Measurements from ENCODE around the gene VPS4A. TPM values are rescaled to one million over a fixed set of nuclear protein-coding genes. Genes with fewer than 3 reads are reported as not detected.

The VPS4A gene
- total and polyA plus RNA-seq, 2 of the 4 experiments (the other 2 are of a cell fraction): 23.3 to 25.2 TPM

GRCh38 chr16:69329369-69330285 is 18.5 kb downstream of the VPS4A start:
- Histone ChIP-seq H4K8ac (ENCODE audit: low read depth in 2 of 2, low read length in 2 of 2) (peak overlapping the region; percentile 33 to 34; a peak in 1 of 4 replicates), H2AK9ac (replicated peaks; ENCODE audit: low read depth, low read length, poor library complexity) (peak overlapping the region; percentile 97), H3K23ac (ENCODE audit: low read depth, low read length) (peak overlapping the region; percentile 58), H4K5ac (ENCODE audit: low read depth, low read length) (0 out of 2 replicates have a peak overlapping the region, but pooled peaks have one; percentile 7), H3K4me3 (ENCODE audit: insufficient read depth, low read depth, low read length) (peak overlapping the region; percentile 78), H2AFZ (replicated peaks; ENCODE audit: low read length, poor library complexity) (peak overlapping the region; percentile 97), H2BK120ac (ENCODE audit: low read depth, low read length) (no peak overlapping the region), H3K9ac (ENCODE audit: low read depth, low read length) (peak overlapping the region; percentile 54), H3K9me1 (ENCODE audit: insufficient read depth, low read length) (peaks cover 10% of the 10 kb centered on the region), H2BK20ac (ENCODE audit: low read depth, low read length) (no peak overlapping the region), H3K27me3 (ENCODE audit: control insufficient read depth, insufficient read depth, low read length) (no peaks in the 10 kb centered on the region), H3K4ac (ENCODE audit: low read depth, low read length) (peak overlapping the region; percentile 67), H2BK5ac (ENCODE audit: low read depth, low read length, poor library complexity, severe bottlenecking) (peak overlapping the region; percentile 22), H3K56ac (ENCODE audit: extremely low read depth, insufficient read depth, low read length) (no peak overlapping the region; the same call in 1 of the 2 replicates), H3K4me2 (ENCODE audit: low read depth, low read length) (peak overlapping the region; percentile 91), H3K27ac (ENCODE audit: insufficient read depth, low read length) (peak overlapping the region; percentile 63), H3K14ac (replicated peaks; ENCODE audit: low read depth, low read length) (peak overlapping the region; percentile 2; the same call in 1 of the 2 replicates), H3K9me3 (ENCODE audit: control insufficient read depth, insufficient read depth, low read length) (no peaks in the 10 kb centered on the region), H2BK15ac (ENCODE audit: low read depth, low read length) (no peak overlapping the region), H4K20me1 (ENCODE audit: insufficient read depth, low read length) (peaks cover 47% of the 10 kb centered on the region), H2AK5ac (ENCODE audit: low read depth, low read length) (peak overlapping the region; percentile 84), H3K36me3 (ENCODE audit: control insufficient read depth, insufficient read depth, low read length) (peaks cover 46% of the 10 kb centered on the region), H3K18ac (ENCODE audit: low read depth, low read length) (no peak overlapping the region), H4K91ac (ENCODE audit: insufficient read depth, low read depth, low read length) (peak overlapping the region; percentile 56), H3K4me1 (ENCODE audit: control insufficient read depth, insufficient read depth, low read length) (peaks cover 12% of the 10 kb centered on the region), H3K79me1 (ENCODE audit: low read depth in 1 of 2, low read length in 2 of 2) (peaks cover 38 to 70% of the 10 kb centered on the region in 2 experiments)
- DNase-seq: no peak
- WGBS, 2 experiments (ENCODE audit: extremely low coverage in 2 of 2, insufficient read length in 1 of 2): 7% methylated on average over 53 of the region's 77 CpGs; no CpG with 5 or more reads in 1 of the 2 experiments
- intact Hi-C loops (cut with micrococcal nuclease): no loop called here
- TF ChIP-seq MAFK (IDR thresholded peaks at IDR 0.05; ENCODE audit: low read depth, low read length) (no peak), RAD21 (IDR thresholded peaks at IDR 0.05; ENCODE audit: low read length) (no peak), CHD1 (IDR thresholded peaks at IDR 0.05; ENCODE audit: low read depth, low read length) (no peak), MXI1 (IDR thresholded peaks at IDR 0.05; ENCODE audit: borderline replicate concordance, low read depth, low read length) (no peak), SMC3 (IDR thresholded peaks at IDR 0.05; ENCODE audit: low read depth, low read length) (no peak), POLR2A (IDR thresholded peaks at IDR 0.05; ENCODE audit: low read depth, low read length) (no peak), RFX5 (IDR thresholded peaks at IDR 0.05; ENCODE audit: low read depth, low read length) (no peak), MAZ (IDR thresholded peaks at IDR 0.05; ENCODE audit: borderline replicate concordance, low read depth, low read length) (no peak), NFE2L2 (IDR thresholded peaks at IDR 0.05; ENCODE audit: low read depth, low read length) (no peak), CEBPB (IDR thresholded peaks at IDR 0.05; ENCODE audit: low read depth, low read length) (no peak; the same call in 1 of the 2 replicates)
- TF ChIP-seq, protein P1, sequence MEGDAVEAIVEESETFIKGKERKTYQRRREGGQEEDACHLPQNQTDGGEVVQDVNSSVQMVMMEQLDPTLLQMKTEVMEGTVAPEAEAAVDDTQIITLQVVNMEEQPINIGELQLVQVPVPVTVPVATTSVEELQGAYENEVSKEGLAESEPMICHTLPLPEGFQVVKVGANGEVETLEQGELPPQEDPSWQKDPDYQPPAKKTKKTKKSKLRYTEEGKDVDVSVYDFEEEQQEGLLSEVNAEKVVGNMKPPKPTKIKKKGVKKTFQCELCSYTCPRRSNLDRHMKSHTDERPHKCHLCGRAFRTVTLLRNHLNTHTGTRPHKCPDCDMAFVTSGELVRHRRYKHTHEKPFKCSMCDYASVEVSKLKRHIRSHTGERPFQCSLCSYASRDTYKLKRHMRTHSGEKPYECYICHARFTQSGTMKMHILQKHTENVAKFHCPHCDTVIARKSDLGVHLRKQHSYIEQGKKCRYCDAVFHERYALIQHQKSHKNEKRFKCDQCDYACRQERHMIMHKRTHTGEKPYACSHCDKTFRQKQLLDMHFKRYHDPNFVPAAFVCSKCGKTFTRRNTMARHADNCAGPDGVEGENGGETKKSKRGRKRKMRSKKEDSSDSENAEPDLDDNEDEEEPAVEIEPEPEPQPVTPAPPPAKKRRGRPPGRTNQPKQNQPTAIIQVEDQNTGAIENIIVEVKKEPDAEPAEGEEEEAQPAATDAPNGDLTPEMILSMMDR (conservative IDR thresholded peaks at IDR 0.05; ENCODE audit: low read depth, low read length): no peak
- TF ChIP-seq, protein P2, sequence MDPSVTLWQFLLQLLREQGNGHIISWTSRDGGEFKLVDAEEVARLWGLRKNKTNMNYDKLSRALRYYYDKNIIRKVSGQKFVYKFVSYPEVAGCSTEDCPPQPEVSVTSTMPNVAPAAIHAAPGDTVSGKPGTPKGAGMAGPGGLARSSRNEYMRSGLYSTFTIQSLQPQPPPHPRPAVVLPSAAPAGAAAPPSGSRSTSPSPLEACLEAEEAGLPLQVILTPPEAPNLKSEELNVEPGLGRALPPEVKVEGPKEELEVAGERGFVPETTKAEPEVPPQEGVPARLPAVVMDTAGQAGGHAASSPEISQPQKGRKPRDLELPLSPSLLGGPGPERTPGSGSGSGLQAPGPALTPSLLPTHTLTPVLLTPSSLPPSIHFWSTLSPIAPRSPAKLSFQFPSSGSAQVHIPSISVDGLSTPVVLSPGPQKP (IDR thresholded peaks at IDR 0.05; ENCODE audit: borderline replicate concordance, low read depth, low read length): no peak
- in situ Hi-C loops (cut with MboI; ENCODE audit: low sequenced_read_pairs): no loop called here
- POLR2A ChIA-PET (ENCODE audit: unreplicated experiment): interaction anchor here (0.6 kb wide), 1 partner anchor 10 kb away, joined by 5 read pairs; the partner anchor contains the start of genes COG8 and NIP7
- no TSS peak for BruUV-seq (replicated peaks)
- CTCF ChIA-PET: no interaction called here
- dilution Hi-C loops (cut with HindIII; ENCODE audit: low sequenced_read_pairs, unreplicated experiment): no loop called here
- ATAC-seq (ENCODE audit: low read depth): peak; percentile 41

Measured in IMR-90 (cell line).